ENCODE results near the gene OR51E1. TPM values are rescaled to one million over a fixed set of nuclear protein-coding genes. Genes with fewer than 3 reads are reported as not detected.
A peak's percentile ranks its signal among the peaks of the same experiment; 100 is the strongest.

Gene OR51E1
- total RNA-seq, 2 donors from 2014 or later: not detected

GRCh38 chr11:4684631-4685285 lies 41.0 kb downstream of the OR51E1 start:
- ATAC-seq (no peak), DNase-seq (ENCODE audit: low spot score in 2 of 2) (no peak)
- Mint-ChIP-seq H3K36me3 (no peaks in the 10 kb centered on the region), H3K27ac (no peak overlapping the region), H3K9me3 (no peaks in the 10 kb centered on the region)

- H3K36me3 Mint-ChIP-seq: no peaks in the 10 kb centered on the region
- no peak overlapping the region for H3K27ac Mint-ChIP-seq
- H3K9me3 Mint-ChIP-seq: no peaks in the 10 kb centered on the region
- DNase-seq (ENCODE audit: low spot score in 2 of 2) (no peak), ATAC-seq (no peak)
These were observed 51.7 kb downstream of the OR51E1 start for GRCh38 chr11:4695442-4695841.

- ATAC-seq (no peak), DNase-seq (ENCODE audit: low spot score in 2 of 2) (no peak)
- Mint-ChIP-seq H3K27ac (no peak within 1 kb of the TSS), H3K36me3 (no peaks in the 10 kb centered on the region), H3K9me3 (no peaks in the 10 kb centered on the region)
These were observed 53.8 kb downstream of the OR51E1 start, which contains the start of gene OR51E2 for GRCh38 chr11:4697585-4697984. Gene OR51E2, minus strand, starts transcription at chr11:4697853. Its CDS starts 15,142 bp downstream, at chr11:4682711.

- no peaks in the 10 kb centered on the region for H3K9me3 Mint-ChIP-seq
- H3K36me3 Mint-ChIP-seq: no peaks in the 10 kb centered on the region
- DNase-seq (ENCODE audit: low spot score in 2 of 2) (no peak), ATAC-seq (peak in 1 of 2 donors; percentile 63)
- H3K27ac Mint-ChIP-seq: no peak overlapping the region
These were observed 56.1 kb downstream of the OR51E1 start for GRCh38 chr11:4699697-4700435.

GRCh38 chr11:4700436-4700820 lies 56.6 kb downstream of the OR51E1 start:
- DNase-seq (ENCODE audit: low spot score in 2 of 2): no peak
- ATAC-seq: no peak
- no peaks in the 10 kb centered on the region for H3K9me3 Mint-ChIP-seq
- no peaks in the 10 kb centered on the region for H3K36me3 Mint-ChIP-seq
- no peak overlapping the region for H3K27ac Mint-ChIP-seq

GRCh38 chr11:4704054-4704789 lies 60.4 kb downstream of the OR51E1 start, which contains the start of gene MMP26:
Gene MMP26, plus strand, starts transcription at chr11:4704784.
- ATAC-seq: no peak
- Mint-ChIP-seq H3K9me3 (no peaks in the 10 kb centered on the region), H3K27ac (no peak within 1 kb of the TSS)

GRCh38 chr11:4704790-4705334 lies 61.1 kb downstream of the OR51E1 start:
- DNase-seq (ENCODE audit: low spot score in 2 of 2) (no peak), ATAC-seq (no peak)
- Mint-ChIP-seq H3K27ac (no peak overlapping the region), H3K36me3 (no peaks in the 10 kb centered on the region), H3K9me3 (no peaks in the 10 kb centered on the region)

More at GRCh38 chr11:4704054-4704789, 60.4 kb downstream of the OR51E1 start, which contains the start of gene MMP26:
- no peak for DNase-seq (ENCODE audit: low spot score in 2 of 2)
- H3K36me3 Mint-ChIP-seq: no peaks in the 10 kb centered on the region

Other genes starting within 250 kb of the OR51E1 start
- not detected for gene OR52K2, start 194.7 kb upstream of the OR51E1 start, total RNA-seq
- under 1 TPM; 0.20 to 0.33 TPM for gene OR52K1, start 161.3 kb upstream of the OR51E1 start, total RNA-seq
- gene OR52M1, start 98.8 kb upstream of the OR51E1 start, total RNA-seq: not detected
- not detected for gene OR52I2, start 62.2 kb upstream of the OR51E1 start, total RNA-seq
- not detected for gene OR52I1, start 49.9 kb upstream of the OR51E1 start, total RNA-seq
- gene TRIM68, start 35.8 kb upstream of the OR51E1 start, total RNA-seq: 10 to 100 TPM in 1 of 2 donors, 1 to 10 TPM in 1; 6.2 to 15.2 TPM
- not detected for gene OR51D1, start 6.5 kb upstream of the OR51E1 start, total RNA-seq
- not detected for gene OR51E2, start 53.9 kb downstream of the OR51E1 start, total RNA-seq
- gene MMP26, start 60.8 kb downstream of the OR51E1 start, total RNA-seq: not detected
- gene OR51F1, start 126.0 kb downstream of the OR51E1 start, total RNA-seq: not detected
- gene OR52R1, start 160.4 kb downstream of the OR51E1 start, total RNA-seq: not detected
- gene OR51F2, start 177.3 kb downstream of the OR51E1 start, total RNA-seq: not detected
- gene OR51S1, start 205.2 kb downstream of the OR51E1 start, total RNA-seq: not detected
- not detected for gene OR51T1, start 237.9 kb downstream of the OR51E1 start, total RNA-seq